GM18868 (cell line): Measurements from ENCODE around the gene WDHD1.
"Not testable (repeated sequence)": the region's sequence is repeated elsewhere in the genome, so short reads cannot be mapped to it uniquely, and the experiment has no call there.

Experiments used
- ATAC-seq: cut with Tn5 transposase; IDR thresholded peaks from one replicate; pipeline ENCODE4 v1.9.1; 2021; ENCODE audit warnings: mild to moderate bottlenecking, moderate library complexity; ENCODE audit not compliant: unreplicated experiment

The WDHD1 gene

DNA sequence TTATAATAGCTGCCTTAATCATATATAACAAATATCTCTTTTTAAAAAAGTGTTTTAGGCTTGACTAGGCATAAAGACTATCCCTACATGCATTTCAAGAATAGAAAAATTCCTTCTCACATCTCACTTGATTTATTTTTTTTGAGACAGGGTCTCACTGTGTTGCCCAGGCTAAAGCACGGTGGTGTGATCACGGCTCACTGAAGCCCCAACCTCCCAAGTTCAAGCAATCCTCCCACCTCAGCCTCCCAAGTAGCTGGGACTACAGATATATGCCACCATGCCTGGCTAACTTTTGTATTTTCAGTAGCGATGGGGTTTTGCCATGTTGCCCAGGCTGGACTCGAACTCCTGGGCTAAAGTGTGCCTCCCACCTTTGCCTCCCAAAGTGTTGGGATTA is 59.4 kb downstream of the WDHD1 start:
- ATAC-seq, result no peak

DNA sequence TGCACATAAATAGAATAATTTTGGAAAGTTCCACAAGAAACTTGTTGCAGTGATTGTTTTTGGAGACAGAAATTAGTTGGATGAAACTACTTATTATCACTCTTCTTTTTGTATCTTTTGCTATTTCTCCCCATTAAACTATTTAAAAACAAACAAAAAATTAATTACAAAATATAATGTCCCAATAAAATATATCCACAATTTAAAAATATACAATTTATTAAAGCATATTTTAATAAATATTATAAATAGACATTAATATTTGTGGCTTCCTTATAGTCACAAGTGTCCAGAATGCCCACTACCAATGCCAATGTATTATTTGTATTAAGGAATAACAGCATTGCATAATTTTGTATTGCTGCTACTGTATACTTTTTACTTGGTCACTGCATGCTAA is 71.8 kb downstream of the WDHD1 start:
- no peak for ATAC-seq

DNA sequence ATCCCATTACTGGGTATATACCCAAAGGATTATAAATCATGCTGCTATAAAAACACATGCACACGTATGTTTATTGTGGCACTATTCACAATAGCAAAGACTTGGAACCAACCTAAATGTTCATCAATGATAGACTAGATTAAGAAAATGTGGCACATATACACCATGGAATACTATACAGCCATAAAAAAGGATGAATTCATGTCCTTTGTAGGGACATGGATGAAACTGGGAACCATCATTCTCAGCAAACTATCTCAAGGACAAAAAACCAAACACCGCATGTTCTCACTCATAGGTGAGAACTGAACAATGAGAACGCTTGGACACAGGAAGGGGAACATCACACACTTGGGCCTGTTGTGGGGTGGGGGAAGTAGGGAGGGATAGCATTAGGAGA is 73.3 kb downstream of the WDHD1 start:
- not testable (repeated sequence) for ATAC-seq

DNA sequence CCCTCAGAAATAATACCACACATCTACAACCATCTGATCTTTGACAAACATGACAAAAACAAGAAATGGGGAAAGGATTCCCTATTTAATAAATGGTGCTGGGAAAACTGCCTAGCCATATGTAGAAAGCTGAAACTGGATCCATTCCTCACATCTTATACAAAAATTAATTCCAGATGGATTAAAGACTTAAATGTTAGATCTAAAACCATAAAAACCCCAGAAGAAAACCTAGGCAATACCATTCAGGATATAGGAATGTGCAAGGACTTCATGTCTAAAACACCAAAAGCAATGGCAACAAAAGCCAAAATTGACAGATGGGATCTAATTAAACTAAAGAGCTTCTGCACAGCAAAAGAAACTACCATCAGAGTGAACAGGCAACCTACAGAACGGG is 74.1 kb downstream of the WDHD1 start:
- ATAC-seq, result not testable (repeated sequence)

DNA sequence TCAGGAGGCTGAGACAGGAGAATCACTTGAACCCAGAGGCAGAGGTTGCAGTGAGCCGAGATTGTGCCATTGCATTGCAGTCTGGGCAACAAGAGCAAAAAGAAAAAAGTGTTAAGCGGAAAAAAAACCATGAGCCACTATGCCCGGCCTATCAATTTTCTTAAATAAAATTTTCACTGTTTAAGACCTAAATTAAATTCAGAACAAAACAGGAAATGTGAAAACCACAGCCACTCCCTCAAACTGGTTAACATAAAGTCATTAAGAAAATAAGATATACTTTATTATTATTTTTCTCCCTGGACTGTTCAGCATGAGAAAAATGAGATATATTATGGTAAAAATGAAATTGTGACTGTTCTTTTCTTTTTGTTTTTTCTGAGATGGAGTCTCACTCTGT is 79.7 kb downstream of the WDHD1 start:
- no peak for ATAC-seq

DNA sequence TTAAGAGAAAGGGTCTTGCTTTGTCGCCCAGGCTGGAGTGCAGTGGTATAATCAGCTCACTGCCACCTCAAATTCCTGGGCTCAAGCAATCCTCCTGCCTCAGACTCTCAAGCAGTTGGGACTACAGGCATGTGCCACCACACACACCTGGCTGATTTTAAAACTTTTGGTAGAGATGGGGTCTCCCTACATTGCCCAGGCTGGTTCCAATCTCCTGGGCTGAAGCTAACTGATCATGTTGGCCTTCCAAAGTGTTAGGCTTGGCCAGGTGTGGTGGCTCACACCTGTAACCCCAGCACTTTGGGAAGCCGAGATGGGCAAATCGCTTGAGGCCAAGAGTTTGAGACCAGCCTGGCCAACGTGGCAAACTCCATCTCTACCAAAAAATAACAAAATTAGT is 80.4 kb downstream of the WDHD1 start:
- no peak for ATAC-seq

DNA sequence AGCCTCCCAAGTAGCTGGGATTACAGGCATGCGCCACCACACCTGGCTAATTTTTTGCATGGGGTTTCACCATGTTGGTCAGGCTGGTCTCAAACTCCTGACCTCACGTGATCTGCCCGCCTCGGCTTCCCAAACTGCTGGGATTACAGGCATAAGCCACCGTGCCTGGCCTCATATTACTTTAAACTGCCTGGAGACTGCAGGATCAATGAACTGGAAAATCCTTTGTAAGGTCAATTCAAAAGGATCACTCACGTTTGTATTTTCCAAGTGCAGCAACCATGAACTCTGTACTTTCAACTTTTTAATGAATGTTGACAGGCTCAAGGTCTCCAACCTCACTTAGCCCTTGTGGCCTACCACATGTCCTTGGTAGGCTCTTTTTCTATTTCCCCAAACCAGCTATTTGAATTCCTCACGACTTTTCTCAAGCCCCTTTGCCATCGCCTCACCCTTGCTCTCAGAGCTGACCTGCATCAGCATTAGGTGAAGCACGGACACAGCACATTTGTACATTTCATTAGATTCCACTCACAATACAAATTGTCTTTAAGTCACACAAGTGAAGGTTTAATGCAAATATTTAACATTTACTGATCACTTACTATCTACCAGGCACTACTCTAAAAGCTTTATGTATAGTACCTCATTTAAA is 82.0 kb downstream of the WDHD1 start:
- no peak for ATAC-seq

DNA sequence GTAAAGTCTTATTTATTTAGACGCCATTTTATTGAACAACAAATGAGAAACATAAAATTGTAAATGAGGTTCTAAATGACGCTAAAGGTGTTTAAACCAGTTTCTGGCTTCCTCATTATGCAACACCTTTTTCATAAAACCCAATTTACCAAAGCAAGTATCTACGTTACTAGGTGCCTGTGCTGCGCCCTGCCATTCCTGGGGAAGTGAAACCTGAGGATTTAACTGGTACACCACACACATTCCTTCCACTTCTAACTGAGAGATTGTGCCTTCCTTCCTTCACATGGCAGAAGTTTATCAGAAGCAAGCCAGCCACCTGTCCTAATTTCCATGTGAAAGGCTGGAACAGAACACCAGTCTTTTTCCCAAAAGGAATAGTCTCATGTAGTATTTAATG is 84.0 kb downstream of the WDHD1 start:
- ATAC-seq, result no peak

DNA sequence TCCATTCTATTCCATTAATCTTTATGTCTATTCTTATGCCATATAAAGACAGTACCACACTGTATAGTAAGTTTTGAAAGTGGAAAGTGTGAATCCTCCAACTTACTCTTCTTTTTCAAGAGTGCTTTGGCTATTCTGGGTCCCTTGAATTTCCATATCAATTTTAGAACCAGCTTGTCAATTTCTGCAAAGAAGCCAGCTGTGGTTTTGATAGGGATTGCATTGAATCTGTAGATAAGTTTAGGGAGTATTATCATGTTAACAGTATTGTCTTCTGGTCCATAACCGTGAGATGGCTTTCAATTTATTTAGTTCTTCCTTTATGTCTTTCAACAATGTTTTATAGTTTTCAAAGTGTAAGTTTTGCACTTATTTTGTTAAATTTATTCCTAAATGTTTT is 90.1 kb downstream of the WDHD1 start:
- ATAC-seq, result no peak

DNA sequence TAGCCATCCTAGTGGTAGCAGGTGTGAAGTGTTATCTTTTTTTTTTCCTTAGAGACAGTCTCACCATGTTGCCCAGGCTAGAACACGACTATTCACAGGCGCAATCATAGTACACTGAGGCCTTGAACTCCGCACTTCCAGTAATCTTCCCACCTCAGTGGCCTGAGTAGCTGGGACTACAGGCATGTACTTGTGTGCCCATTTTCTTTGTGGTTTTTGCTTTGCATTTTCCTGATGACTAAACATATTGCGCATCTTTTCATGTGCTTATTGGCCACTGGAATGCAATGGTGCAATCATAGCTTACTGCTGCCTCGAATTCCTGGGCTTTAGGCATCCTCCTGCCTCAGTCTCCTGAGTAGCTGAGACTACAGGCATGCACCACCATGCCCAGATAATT is 90.9 kb downstream of the WDHD1 start:
- ATAC-seq, result no peak

DNA sequence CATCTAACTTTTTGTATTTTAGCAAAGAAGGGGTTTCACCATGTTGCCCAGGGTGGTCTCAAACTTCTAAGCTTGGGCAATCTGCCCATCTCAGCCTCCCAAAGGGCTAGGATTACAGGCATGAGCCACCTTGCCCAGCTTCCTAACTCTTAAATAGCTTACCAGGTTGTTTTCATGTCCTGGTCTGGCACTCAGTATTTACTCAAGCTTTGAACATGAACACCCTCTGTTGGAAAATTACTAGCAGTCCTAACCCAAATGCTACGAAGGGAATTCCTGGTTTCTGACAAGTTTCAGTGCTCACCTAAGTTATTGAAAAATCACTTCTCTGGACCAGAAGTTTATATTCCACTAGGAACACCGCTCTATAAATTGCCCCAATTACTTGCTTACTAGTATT is 91.8 kb downstream of the WDHD1 start:
- no peak for ATAC-seq

DNA sequence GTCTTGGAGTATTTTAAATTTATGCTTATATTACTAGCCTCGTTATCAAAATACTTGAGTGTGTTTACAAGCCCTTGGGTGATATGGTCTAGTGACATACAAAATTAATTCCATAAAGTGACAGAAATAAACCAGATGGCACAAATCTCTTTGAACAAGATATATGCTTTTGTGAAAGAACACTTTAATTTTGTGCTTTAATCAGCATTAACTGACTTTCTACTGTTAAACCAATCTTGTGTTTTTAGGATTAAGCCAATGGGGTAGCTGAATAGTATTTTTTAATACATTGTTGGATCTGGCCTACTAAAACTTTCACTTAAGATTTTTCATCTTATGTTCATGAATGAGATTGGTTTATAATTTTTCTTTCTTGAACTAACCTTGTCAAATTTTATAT is 93.9 kb downstream of the WDHD1 start:
- no peak for ATAC-seq

DNA sequence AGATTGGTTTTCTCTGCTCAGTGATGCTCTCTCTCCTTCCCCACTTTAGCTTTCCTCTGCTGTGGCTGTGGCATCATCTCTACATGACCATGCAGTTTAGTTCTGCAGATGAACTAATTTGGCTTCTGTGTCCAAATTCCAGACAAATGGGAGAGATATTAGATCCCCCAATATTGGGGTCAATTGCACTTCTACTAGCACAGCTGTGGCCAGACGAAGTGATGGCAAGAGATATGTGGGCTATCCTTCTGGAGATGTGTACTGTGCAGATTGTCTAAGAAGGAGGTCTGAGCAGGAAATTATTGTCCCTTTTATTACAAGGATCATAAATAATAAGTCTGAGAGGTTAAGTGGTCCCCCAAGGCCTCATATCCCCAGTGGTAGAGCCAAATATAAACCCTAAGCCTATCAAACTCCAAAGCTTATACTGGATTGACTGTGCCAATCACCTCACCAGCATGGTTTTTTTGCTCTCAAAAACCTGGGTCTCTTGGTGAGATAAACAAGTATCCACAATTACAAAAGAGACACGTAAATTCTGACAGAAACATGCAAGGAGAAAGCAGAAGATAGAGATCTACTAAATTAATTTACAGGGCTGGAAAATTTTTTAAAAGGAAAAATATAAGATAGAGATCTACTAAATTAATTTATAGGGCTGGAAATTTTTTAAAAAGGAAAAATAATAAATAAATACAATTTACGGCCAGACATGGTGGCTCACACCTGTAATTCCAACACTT is 95.1 kb downstream of the WDHD1 start:
- no peak for ATAC-seq

DNA sequence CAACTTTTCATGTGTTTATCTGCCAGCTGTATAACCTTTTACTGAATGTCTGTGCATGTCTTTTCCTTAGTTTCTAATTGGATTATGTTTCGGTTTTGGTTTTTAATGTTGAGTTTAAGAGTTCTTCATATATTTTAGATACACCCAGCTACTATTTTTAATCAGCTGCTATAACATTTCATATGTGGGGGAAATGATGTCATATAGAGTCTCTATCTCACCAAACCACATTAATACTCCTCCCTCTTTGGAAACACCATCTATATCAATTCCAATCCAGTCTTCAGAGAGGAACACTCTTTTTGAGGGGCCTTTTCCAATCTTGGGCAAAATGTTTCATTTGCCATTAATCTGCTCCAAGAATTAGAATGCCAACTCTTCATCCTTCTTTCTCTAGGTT is 95.8 kb downstream of the WDHD1 start:
- ATAC-seq, result no peak

DNA sequence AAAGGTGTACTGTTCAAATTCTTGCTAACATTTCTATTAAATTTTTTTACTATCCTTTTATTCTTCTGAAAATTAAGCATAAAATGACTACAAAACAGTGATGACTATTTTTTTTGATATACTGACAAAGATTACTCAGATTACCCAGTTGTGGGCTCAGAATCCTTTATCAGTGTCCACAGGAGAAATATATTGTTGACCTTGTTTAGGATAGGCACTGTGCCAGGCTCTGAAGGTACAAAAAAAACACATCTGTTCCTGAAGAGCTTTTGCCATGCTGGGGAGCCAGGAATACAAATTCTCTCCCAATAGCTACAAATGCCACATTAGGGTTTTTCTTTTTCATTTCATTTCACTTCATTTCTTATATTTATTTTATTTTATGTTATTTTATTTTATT is 97.3 kb downstream of the WDHD1 start:
- ATAC-seq, result no peak

DNA sequence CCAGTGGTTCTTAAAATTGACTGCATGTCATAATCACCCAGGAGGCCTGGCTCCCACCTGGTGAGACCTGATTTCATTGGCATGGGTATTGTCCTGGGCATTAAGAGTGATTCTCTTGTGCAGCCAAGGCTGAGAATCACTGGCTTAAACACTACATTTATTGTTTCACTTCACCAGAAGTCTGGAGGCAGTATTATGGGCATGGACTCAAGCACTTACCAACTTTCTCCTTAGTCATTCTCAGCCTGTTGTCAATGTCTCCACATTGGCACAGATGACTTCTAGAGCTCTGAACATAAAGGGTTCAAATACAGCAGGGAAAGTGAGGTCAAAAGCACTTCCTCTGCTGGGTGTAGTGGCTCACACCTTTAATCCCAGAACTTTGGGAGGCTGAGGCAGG is 98.7 kb downstream of the WDHD1 start:
- no peak for ATAC-seq

DNA sequence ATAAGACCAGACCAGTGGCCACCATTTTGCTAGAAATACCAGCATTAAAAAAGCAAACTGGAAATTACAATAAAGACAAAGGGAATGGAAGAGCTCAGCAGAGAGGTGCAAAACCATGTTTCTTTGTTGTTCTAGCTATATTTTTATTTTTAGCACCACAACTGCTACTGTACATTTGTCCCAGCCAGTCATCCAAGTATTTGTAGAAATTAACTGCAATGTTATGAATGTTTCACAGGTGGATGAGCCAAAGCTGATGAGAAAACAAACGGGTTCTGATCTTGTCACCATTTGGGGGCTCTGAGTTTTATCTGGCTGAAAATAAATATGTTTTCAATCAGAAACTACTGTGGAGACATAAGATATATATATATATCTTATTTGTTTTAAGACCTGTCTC is 99.3 kb downstream of the WDHD1 start:
- no peak for ATAC-seq

DNA sequence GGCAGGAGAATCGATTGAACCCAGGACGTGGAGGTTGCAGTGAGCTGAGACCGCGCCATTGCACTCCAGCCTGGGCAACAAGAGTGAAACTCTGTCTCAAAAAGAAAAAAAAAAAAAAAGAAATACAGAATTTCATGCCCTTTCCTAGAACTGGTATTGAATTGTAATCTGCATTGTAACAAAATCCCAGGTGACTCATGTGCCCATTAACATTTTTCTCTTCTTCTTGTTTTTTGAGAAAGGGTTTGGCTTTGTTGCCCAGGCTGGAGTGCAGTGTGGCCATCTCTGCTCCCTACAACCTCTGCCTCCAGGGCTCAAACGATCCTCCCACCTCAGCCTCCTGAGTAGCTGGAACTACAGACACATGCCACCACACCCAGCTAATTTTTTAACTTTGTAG is 100.3 kb downstream of the WDHD1 start:
- not testable (repeated sequence) for ATAC-seq

DNA sequence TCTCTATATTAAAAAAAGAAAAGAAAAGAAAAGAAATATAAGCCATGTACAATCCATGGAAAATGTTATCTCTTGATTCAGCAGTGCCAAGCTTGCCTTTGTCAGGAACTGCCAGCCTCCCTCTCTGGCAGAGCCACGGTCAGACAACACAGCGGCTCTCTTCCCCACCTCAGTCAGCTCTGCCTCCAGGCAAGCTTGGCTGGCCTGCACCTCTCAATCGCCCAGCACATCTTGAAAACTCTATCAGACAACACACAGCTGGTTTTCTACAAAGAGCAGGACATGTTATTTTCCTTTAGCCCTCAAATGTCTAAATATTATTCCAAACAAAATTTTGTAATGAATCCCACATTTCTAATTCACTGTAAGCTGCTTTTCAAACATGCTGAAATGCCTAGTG is 104.3 kb downstream of the WDHD1 start:
- ATAC-seq, result no peak

DNA sequence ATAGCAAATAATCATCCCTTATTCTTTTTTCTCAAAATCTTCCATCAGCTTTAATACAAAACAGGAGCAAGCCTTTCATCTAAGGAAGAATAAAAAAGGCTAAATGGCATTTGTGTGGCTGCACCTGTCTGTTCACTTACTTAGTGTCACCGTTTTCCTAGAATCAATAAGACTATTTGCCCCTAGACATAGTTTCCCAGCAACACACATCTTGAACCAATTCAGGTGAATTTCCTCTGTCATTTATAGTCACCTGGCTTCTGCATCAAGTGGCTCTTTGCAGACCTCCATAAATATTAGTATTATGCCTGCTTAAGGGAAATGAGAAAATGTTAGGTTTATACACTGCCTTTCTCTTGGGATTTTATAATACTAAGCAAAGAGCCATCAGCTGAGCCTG is 106.8 kb downstream of the WDHD1 start:
- ATAC-seq, result no peak

DNA sequence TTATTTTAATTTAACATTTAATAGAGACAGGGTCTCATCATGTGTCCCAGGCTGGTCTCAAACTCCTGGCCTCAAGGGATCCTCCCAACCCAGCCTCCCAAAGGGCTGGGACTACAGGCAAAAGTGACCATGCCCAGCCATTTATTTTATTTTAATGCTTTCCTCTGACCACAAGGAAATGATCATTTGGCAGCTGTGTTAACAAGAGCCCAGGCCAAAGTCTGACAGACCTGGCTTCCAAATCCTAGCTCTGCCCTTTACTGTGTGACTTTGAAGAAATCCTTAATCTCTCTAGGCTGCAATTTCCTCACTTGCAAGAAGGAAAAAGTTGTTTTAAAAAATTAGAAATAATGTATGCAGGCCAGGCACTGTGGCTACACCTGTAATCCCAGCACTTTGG is 107.6 kb downstream of the WDHD1 start:
- ATAC-seq, result no peak

DNA sequence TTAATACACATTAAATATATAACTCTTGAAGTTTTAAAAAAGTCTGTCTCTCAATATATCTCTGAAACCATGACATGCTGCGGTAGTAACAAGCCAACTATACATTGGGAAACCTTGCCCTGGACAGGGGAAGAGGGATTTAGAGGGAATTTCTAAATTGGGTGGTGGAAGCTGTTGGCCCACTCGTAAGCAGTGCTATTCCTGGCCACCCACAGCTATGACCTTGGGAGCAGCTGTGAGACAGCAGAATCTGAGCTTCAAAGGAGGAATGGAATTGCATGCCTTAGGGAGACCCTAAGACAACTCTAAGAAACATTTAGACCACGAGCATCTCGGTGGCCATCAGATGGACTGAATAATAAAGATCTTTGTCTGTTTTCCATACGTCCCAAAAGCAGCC is 108.5 kb downstream of the WDHD1 start:
- no peak for ATAC-seq

DNA sequence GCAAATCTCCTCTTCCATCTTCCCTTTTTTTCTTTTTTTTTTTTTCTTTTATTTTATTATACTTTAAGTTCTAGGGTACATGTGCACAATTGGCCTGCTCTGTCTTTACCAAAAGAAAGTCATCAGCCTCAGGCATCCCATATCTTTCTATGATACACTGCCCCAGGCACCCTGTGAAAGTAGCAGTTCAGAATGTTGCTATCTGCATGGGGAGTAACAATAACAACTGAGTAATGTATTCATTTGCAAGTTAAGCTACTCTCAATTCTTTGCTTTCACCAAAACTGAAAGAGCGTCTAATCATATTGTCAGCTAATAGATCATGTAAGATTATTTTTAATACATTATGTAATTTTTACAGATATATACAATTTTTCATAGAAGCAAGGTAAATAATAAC is 110.8 kb downstream of the WDHD1 start:
- ATAC-seq, result no peak
